Stomach (tissue), 9 donors: ENCODE data around the gene ESD. TPM values are rescaled to one million over a fixed set of nuclear protein-coding genes. Genes with fewer than 3 reads are reported as not detected.

Experiments
- DNase-seq, 2 donors: peaks; one replicate each; pipeline versions ENCODE4 v3.0.0 to v3.0.0-alpha.2; 2013 to 2019
- H3K27ac ChIP-seq, 5 donors: fragments of 200-600 bp in 4 of 5; sonication (generic) in 4 of 5; one replicate each; pipeline ENCODE4 v1.5.1; 2013 to 2019; ENCODE audit warnings: mild to moderate bottlenecking in 1 of 5, moderate library complexity in 1 of 5
- H3K27me3 ChIP-seq, 3 donors: fragments of 200-600 bp; sonication (generic); one replicate each; pipeline ENCODE4 v1.5.1; 2017 to 2019; ENCODE audit warnings: mixed run types in 1 of 3
- H3K36me3 ChIP-seq, 4 donors: fragments of 200-600 bp; sonication (generic); 1 replicate in 3 of 4; 2 replicates in 1 of 4; pipeline ENCODE4 v1.5.1; 2016 to 2019
- H3K4me1 ChIP-seq, 4 donors: fragments of 200-600 bp; sonication (generic); one replicate each; pipeline ENCODE4 v1.5.1; 2016 to 2019
- H3K4me3 ChIP-seq, 4 donors: fragments of 200-600 bp; sonication (generic) in 3 of 4; one replicate each; pipeline ENCODE4 v1.5.1; 2016 to 2019; ENCODE audit warnings: mild to moderate bottlenecking in 1 of 4
- H3K9me3 ChIP-seq, 4 donors: fragments of 200-600 bp; sonication (generic); one replicate each; pipeline ENCODE4 v1.5.1; 2016 to 2019
- CTCF ChIP-seq, 7 experiments: fragments of 450-650 bp in 4 of 7; fragments of 200-600 bp in 3 of 7; sonication (generic) in 3 of 7; IDR thresholded peaks; one replicate each; pipeline ENCODE4 v1.5.1; 2016 to 2019; ENCODE audit warnings: antibody characterized with exemption in 7 of 7, control low read depth in 2 of 7, mild to moderate bottlenecking in 1 of 7
- EP300 ChIP-seq: sonication (generic); formaldehyde crosslinking; IDR thresholded peaks from one replicate; pipeline ENCODE4 v1.6.1; 2017; ENCODE audit warnings: antibody characterized with exemption
- POLR2A ChIP-seq, 4 donors: fragments of 450-650 bp; IDR thresholded peaks; one replicate each; pipeline ENCODE4 v1.6.1; 2016; ENCODE audit warnings: antibody characterized with exemption in 4 of 4, control low read depth in 2 of 4, mild to moderate bottlenecking in 1 of 4, moderate library complexity in 1 of 4
- POLR2AphosphoS5 ChIP-seq, 3 donors: sonication (generic); formaldehyde crosslinking; IDR thresholded peaks; one replicate each; pipeline ENCODE4 v1.6.1; 2016; ENCODE audit warnings: antibody characterized with exemption in 3 of 3
- WGBS, 5 donors: extraction: QIAGEN DNeasy Blood & Tissue Kit in 3 of 5; methylation state at CpG; one replicate each; pipeline versions ENCODE4 v1.1.5 to v1.1.7; 2013 to 2018; 5-methylcytosine and 5-hydroxymethylcytosine counted together
- intact Hi-C: fragments of 100-400 bp; cut with DNase I; formaldehyde crosslinking; loops from one replicate; pipeline ENCODE4 v1.15.1; 2023; ENCODE audit warnings: low total_unique reads
- polyA plus RNA-seq, 3 donors: library from polyadenylated mRNA; stranded (reverse); fragments of 200-250 nt; gene quantifications; one replicate each; pipeline ENCODE4 v1.2.3, GENCODE V29; 2013
- total RNA-seq, 5 donors: library from RNA; depleted of rRNA; stranded (reverse); fragments of >200 nt; gene quantifications; one replicate each; pipeline versions ENCODE4 v1.1.0 to v1.2.3, GENCODE V29; 2014 to 2016
- donor health status: healthy with polysubstance abuse.
- donor health status: Bipolar disorder and iron deficiency.
- donor health status: healthy.

Gene ESD
- total and polyA plus RNA-seq, 8 donors, result 26.8 to 116 (median 93.9) TPM

- WGBS, 5 donors, result 89 to 100% (median 91%) methylated on average over 4 of the region's 4 CpGs
- Histone ChIP-seq H3K27me3 (no peaks in the 10 kb centered on the region), H3K36me3 (peaks cover 45 to 98% (median 93%) of the 10 kb centered on the region in 4 donors), H3K4me3 (no peak overlapping the region), H3K9me3 (no peaks in the 10 kb centered on the region), H3K4me1 (no peaks in the 10 kb centered on the region), H3K27ac (no peak overlapping the region)
- no peak for DNase-seq
- intact Hi-C loops, result no loop called here
- no peak for TF ChIP-seq EP300
- no peak for TF ChIP-seq CTCF (IDR thresholded peaks at IDR 0.05)
These were observed 51.3 kb downstream of the ESD start for GRCh38 chr13:46745706-46746105.

GRCh38 chr13:46745062-46745461 is 51.9 kb downstream of the ESD start:
- no peak for DNase-seq
- Histone ChIP-seq H3K4me3 (no peak overlapping the region), H3K4me1 (no peaks in the 10 kb centered on the region), H3K27me3 (no peaks in the 10 kb centered on the region), H3K36me3 (peaks cover 40 to 97% (median 90%) of the 10 kb centered on the region in 4 donors), H3K27ac (no peak overlapping the region), H3K9me3 (no peaks in the 10 kb centered on the region)
- TF ChIP-seq POLR2A (IDR thresholded peaks at IDR 0.05), result no peak
- 81 to 89% (median 86%) methylated on average over 4 of the region's 4 CpGs for WGBS, 5 donors
- intact Hi-C loops, result no loop called here

GRCh38 chr13:46743191-46743590 is 53.8 kb downstream of the ESD start:
- no peak for TF ChIP-seq CTCF (IDR thresholded peaks at IDR 0.05)
- no peak for TF ChIP-seq POLR2AphosphoS5 (IDR thresholded peaks at IDR 0.05)
- TF ChIP-seq POLR2A (IDR thresholded peaks at IDR 0.05), result no peak
- TF ChIP-seq EP300, result no peak
- WGBS, 5 donors, result 91 to 97% (median 93%) methylated on average over 2 of the region's 2 CpGs
- DNase-seq, result no peak
- Histone ChIP-seq H3K27me3 (no peaks in the 10 kb centered on the region), H3K4me3 (no peak overlapping the region), H3K27ac (no peak overlapping the region), H3K36me3 (peaks cover 26 to 91% (median 84%) of the 10 kb centered on the region in 4 donors), H3K9me3 (no peaks in the 10 kb centered on the region), H3K4me1 (no peaks in the 10 kb centered on the region)
- intact Hi-C loops, result no loop called here

- no peaks in the 10 kb centered on the region for H3K4me1 ChIP-seq
- intact Hi-C loops, result no loop called here
- no peak overlapping the region for H3K4me3 ChIP-seq
- no peak for DNase-seq
- no peak overlapping the region for H3K27ac ChIP-seq
- peaks cover 17 to 92% (median 84%) of the 10 kb centered on the region in 4 donors for H3K36me3 ChIP-seq
- no peak for TF ChIP-seq POLR2AphosphoS5 (IDR thresholded peaks at IDR 0.05)
- no peak for TF ChIP-seq POLR2A (IDR thresholded peaks at IDR 0.05)
- TF ChIP-seq CTCF (IDR thresholded peaks at IDR 0.05), result no peak
- TF ChIP-seq EP300, result no peak
- WGBS, 5 donors, result 89 to 96% (median 94%) methylated on average over 4 of the region's 4 CpGs
- no peaks in the 10 kb centered on the region for H3K27me3 ChIP-seq
- H3K9me3 ChIP-seq, result no peaks in the 10 kb centered on the region
These were observed 57.4 kb downstream of the ESD start for GRCh38 chr13:46739447-46740098.

- no peak overlapping the region for H3K27ac ChIP-seq
- no peaks in the 10 kb centered on the region for H3K27me3 ChIP-seq
- H3K4me1 ChIP-seq, result no peaks in the 10 kb centered on the region
- DNase-seq, result no peak
- H3K36me3 ChIP-seq, result peaks cover 15 to 92% (median 84%) of the 10 kb centered on the region in 4 donors
- 88 to 99% (median 95%) methylated on average over 1 of the region's 1 CpG for WGBS, 5 donors
- intact Hi-C loops, result no loop called here
- no peaks in the 10 kb centered on the region for H3K9me3 ChIP-seq
- H3K4me3 ChIP-seq, result no peak overlapping the region
- TF ChIP-seq EP300, result no peak
- TF ChIP-seq CTCF (IDR thresholded peaks at IDR 0.05), result no peak
- TF ChIP-seq POLR2A (IDR thresholded peaks at IDR 0.05), result no peak
- no peak for TF ChIP-seq POLR2AphosphoS5 (IDR thresholded peaks at IDR 0.05)
These were observed 58.2 kb downstream of the ESD start for GRCh38 chr13:46738766-46739165.
